T-helper 22 cell (primary cell): Measurements from ENCODE around the gene GOPC.
"Not testable (repeated sequence)": the region's sequence is repeated elsewhere in the genome, so short reads cannot be mapped to it uniquely, and the experiment has no call there.

Experiments
- DNase-seq: peaks from one replicate; pipeline ENCODE4 v3.0.0-alpha.2; 2020; ENCODE audit warnings: low read depth

Gene GOPC

GRCh38 chr6:117602151-117602898 is at the start of gene GOPC:
Gene GOPC (minus strand): TSS chr6:117602511. CDS start chr6:117602288, 223 bp downstream.
- peak; percentile 93 for DNase-seq

GRCh38 chr6:117651984-117652383 is 49.7 kb upstream of the GOPC start:
- not testable (repeated sequence) for DNase-seq

GRCh38 chr6:117642976-117643375 is 40.7 kb upstream of the GOPC start:
- DNase-seq = no peak

GRCh38 chr6:117637770-117638169 is 35.5 kb upstream of the GOPC start:
- no peak for DNase-seq

- no peak for DNase-seq
These were observed 26.9 kb upstream of the GOPC start for GRCh38 chr6:117629119-117629660.

- no peak for DNase-seq
These were observed 25.2 kb upstream of the GOPC start for GRCh38 chr6:117627533-117627932.

GRCh38 chr6:117624869-117625481 is 22.7 kb upstream of the GOPC start:
- DNase-seq = no peak

GRCh38 chr6:117619178-117619577 is 16.9 kb upstream of the GOPC start:
- DNase-seq = no peak

GRCh38 chr6:117617210-117618035 is 15.1 kb upstream of the GOPC start:
- no peak for DNase-seq

GRCh38 chr6:117616391-117617209 is 14.3 kb upstream of the GOPC start:
- peak; percentile 17 for DNase-seq

- DNase-seq = no peak
These were observed 13.6 kb upstream of the GOPC start for GRCh38 chr6:117615750-117616390.

GRCh38 chr6:117613920-117614560 is 11.7 kb upstream of the GOPC start:
- no peak for DNase-seq

GRCh38 chr6:117607511-117607910 is 5.2 kb upstream of the GOPC start:
- no peak for DNase-seq

GRCh38 chr6:117605169-117605826 is 3.0 kb upstream of the GOPC start:
- DNase-seq = no peak

- DNase-seq = no peak
These were observed 1.5 kb upstream of the GOPC start for GRCh38 chr6:117603821-117604220.

- DNase-seq = no peak
These were observed 733 bp upstream of the GOPC start for GRCh38 chr6:117602899-117603588.

GRCh38 chr6:117601811-117602150 is 530 bp downstream of the GOPC start:
- DNase-seq = no peak

GRCh38 chr6:117600008-117600743 is 2.1 kb downstream of the GOPC start:
- DNase-seq = no peak

- no peak for DNase-seq
These were observed 4.6 kb downstream of the GOPC start for GRCh38 chr6:117597755-117598154.
